AG04450 (cell line): ENCODE measurements around the gene OXNAD1. TPM values are rescaled to one million over a fixed set of nuclear protein-coding genes. Genes with fewer than 3 reads are reported as not detected.

Source experiments
- CTCF ChIA-PET: fragments of 300-600, 350-600 bp; formaldehyde crosslinking; extraction: SDS; loops from one replicate; lab custom pipeline; 2022; ENCODE audit warnings: antibody characterized with exemption, inconsistent platforms; lab: Charles Lee
- POLR2A ChIA-PET: fragments of 350-600 bp; formaldehyde crosslinking; extraction: SDS; loops from one replicate; lab custom pipeline; 2021; ENCODE audit warnings: antibody characterized with exemption, inconsistent platforms; lab: Yijun Ruan, JAX
- DNase-seq: peaks from one replicate; pipeline ENCODE4 v3.0.0-alpha.2; 2011; ENCODE audit warnings: low read depth, low spot score
- H3K27ac ChIP-seq: one replicate; pipeline ENCODE4 v1.5.1; 2012; ENCODE audit warnings: low read depth, low read length, control low read depth
- H3K27me3 ChIP-seq: one replicate; pipeline ENCODE4 v1.6.0; 2012; ENCODE audit warnings: low read length; ENCODE audit not compliant: control insufficient read depth, insufficient read depth
- H3K4me3 ChIP-seq: 2 replicates; pipeline ENCODE4 v1.5.1; 2011; ENCODE audit warnings: mild to moderate bottlenecking, low read depth, low read length, control low read depth
- H3K9me3 ChIP-seq: 2 replicates; pipeline ENCODE4 v1.5.1; 2012; ENCODE audit warnings: low read length; ENCODE audit not compliant: control insufficient read depth, insufficient read depth
- polyA plus RNA-seq: library from polyadenylated mRNA; depleted of rRNA; stranded (reverse); fragments of >200 nt; gene quantifications from 2 replicates; pipeline ENCODE4 v1.2.3, GENCODE V29; 2011
- TF ChIP-seq, protein P1 (sequence below): IDR thresholded peaks from 2 replicates; pipeline ENCODE4 v1.5.1; 2011; ENCODE audit warnings: low read depth, low read length, control low read depth, inconsistent platforms

Gene OXNAD1
- polyA plus RNA-seq, 1 experiment, result 9.0 TPM

GRCh38 chr3:16338999-16339398 lies 74.0 kb downstream of the OXNAD1 start:
- Histone ChIP-seq H3K27me3 (no peaks in the 10 kb centered on the region), H3K4me3 (no peak overlapping the region), H3K27ac (peak overlapping the region; percentile 55), H3K9me3 (peaks cover 5% of the 10 kb centered on the region; the same call in 1 of the 2 replicates)
- TF ChIP-seq, protein P1, sequence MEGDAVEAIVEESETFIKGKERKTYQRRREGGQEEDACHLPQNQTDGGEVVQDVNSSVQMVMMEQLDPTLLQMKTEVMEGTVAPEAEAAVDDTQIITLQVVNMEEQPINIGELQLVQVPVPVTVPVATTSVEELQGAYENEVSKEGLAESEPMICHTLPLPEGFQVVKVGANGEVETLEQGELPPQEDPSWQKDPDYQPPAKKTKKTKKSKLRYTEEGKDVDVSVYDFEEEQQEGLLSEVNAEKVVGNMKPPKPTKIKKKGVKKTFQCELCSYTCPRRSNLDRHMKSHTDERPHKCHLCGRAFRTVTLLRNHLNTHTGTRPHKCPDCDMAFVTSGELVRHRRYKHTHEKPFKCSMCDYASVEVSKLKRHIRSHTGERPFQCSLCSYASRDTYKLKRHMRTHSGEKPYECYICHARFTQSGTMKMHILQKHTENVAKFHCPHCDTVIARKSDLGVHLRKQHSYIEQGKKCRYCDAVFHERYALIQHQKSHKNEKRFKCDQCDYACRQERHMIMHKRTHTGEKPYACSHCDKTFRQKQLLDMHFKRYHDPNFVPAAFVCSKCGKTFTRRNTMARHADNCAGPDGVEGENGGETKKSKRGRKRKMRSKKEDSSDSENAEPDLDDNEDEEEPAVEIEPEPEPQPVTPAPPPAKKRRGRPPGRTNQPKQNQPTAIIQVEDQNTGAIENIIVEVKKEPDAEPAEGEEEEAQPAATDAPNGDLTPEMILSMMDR, result no peak
- ChIA-PET POLR2A (interaction anchor here (0.5 kb wide), 1 partner anchor 102 kb away, joined by 3 read pairs; no protein-coding TSS in a partner anchor), CTCF (interaction anchor here (0.6 to 1.2 kb wide), 2 partner anchors 48 to 65 kb away, joined by 3 to 4 read pairs; no protein-coding TSS in a partner anchor)
- peak; percentile 90 for DNase-seq

DNA sequence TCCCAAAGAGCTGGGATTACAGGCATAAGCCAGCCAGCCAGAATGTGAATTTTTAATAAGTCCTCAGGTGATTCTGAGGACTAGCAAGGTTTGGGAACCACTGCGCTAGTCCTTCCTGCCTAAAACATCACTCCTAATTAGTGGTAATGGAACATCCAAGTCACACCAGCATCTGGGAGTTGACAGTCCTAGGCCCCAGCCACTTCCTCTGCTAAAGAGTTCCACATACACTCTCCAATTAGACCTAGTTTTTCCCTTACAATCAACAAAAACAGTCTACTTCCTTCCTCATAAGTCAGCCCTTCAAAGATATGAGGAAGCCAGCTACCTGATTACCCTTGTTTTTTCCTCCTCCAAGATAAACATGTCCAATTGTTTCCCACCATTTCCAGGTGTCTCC lies 78.1 kb downstream of the OXNAD1 start:
- DNase-seq, result no peak
- TF ChIP-seq, protein P1, result no peak
- Histone ChIP-seq H3K27ac (no peak overlapping the region), H3K27me3 (no peaks in the 10 kb centered on the region), H3K4me3 (no peak overlapping the region), H3K9me3 (no peaks in the 10 kb centered on the region)
- POLR2A ChIA-PET, result no interaction called here
- CTCF ChIA-PET, result no interaction called here

DNA sequence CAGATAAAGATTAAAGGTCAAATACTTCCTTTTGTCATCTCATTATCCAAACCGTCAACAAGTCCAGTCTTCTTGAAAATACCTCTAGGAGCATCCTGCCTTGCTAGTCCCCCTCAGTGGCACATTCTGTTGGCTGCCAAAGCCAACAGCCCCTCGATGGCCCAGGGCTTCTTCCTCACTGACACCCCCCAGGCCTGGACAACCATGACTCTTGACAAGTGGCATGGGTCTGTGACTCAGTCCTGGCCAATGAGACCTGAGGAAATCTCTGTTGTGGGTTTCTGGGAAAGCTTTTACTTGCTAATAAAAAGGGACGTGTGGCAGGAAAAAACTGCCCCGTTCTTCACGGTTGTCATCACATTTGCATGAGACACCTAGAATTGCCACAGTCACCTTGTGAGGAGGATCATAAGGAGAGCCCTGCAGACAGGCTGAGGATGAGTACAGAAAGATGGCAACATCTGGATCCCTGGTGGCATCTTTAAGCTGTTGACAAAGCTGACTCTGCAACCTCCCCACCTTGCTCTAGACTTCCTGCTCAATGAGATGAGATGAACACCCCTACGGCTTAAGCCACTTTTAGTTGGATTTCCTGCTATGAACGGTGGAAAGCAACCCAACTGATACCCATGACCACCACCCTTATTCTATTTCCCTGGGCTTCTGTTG lies 81.5 kb downstream of the OXNAD1 start:
- Histone ChIP-seq H3K9me3 (no peaks in the 10 kb centered on the region), H3K27ac (no peak overlapping the region), H3K27me3 (no peaks in the 10 kb centered on the region), H3K4me3 (no peak overlapping the region)
- ChIA-PET CTCF (no interaction called here), POLR2A (no interaction called here)
- DNase-seq, result no peak
- TF ChIP-seq, protein P1, result no peak

DNA sequence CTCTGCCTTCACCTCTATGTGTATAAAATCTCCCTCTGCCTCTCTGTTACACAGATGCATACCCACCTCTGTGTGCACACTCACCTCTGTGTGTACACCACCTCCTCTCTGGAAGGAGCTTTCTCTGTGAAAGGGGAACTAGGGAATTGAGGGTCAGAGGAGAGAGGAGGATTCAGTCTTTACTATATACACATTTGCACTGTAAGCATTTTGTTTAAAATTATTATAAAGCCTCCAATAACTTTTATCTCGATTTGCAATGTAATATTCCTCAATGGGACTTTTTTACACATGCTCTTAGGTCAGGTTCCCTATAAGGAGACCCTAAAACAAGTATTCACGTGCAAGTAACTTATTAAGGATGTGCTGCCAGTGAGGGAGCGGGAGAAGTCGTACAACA lies 82.5 kb downstream of the OXNAD1 start:
- DNase-seq, result no peak
- CTCF ChIA-PET, result no interaction called here
- Histone ChIP-seq H3K9me3 (no peaks in the 10 kb centered on the region), H3K27ac (no peak overlapping the region), H3K4me3 (no peak overlapping the region), H3K27me3 (no peaks in the 10 kb centered on the region)
- POLR2A ChIA-PET, result no interaction called here
- TF ChIP-seq, protein P1, result no peak

GRCh38 chr3:16349986-16350596 lies 85.1 kb downstream of the OXNAD1 start:
- Histone ChIP-seq H3K27ac (peak overlapping the region; percentile 75), H3K4me3 (no peak overlapping the region), H3K9me3 (no peaks in the 10 kb centered on the region), H3K27me3 (no peaks in the 10 kb centered on the region)
- ChIA-PET POLR2A (interaction anchor here (1.0 kb wide), 1 partner anchor 39 kb away, joined by 3 read pairs; no protein-coding TSS in a partner anchor), CTCF (no interaction called here)
- peak; percentile 58 for DNase-seq
- TF ChIP-seq, protein P1, result no peak
